Measurements from ENCODE around the gene CRYBA4. TPM values are rescaled to one million over a fixed set of nuclear protein-coding genes. Genes with fewer than 3 reads are reported as not detected.
A peak's percentile ranks its signal among the peaks of the same experiment; 100 is the strongest.

CRYBA4 gene
- total RNA-seq = not detected

DNA sequence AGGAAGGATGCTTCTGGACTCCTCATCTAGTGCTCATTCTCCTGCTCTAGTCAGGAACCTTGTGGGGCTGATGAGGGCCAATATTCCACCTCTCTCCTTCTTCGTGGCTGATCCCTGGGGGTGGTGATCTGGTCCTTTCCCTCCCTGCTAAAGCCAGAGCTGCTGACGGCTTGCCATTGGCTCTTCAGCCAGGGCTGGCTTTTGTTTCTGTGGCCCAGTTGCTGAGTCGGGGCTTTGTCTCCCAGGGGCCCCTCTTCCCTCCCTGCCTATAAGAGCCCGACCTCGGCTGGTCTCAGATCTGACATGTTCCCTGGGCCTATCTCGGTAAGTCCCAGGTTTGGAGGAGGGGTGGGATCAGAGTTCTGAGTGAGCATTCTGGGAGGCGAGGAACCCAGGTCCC, at the start of gene CRYBA4:
Gene CRYBA4 (plus strand): TSS at position 301 of the 400 bp plus-strand sequence. CDS start 634 bp downstream, outside the sequence.
- in situ Hi-C loops (cut with MboI; ENCODE audit: low sequenced_read_pairs in 4 of 4) (no loop called here), intact Hi-C loops (cut with DNase I; ENCODE audit: low total_unique reads) (no loop called here)
- TF ChIP-seq POLR2A (IDR thresholded peaks at IDR 0.05) = no peak
- TF ChIP-seq, protein P1, sequence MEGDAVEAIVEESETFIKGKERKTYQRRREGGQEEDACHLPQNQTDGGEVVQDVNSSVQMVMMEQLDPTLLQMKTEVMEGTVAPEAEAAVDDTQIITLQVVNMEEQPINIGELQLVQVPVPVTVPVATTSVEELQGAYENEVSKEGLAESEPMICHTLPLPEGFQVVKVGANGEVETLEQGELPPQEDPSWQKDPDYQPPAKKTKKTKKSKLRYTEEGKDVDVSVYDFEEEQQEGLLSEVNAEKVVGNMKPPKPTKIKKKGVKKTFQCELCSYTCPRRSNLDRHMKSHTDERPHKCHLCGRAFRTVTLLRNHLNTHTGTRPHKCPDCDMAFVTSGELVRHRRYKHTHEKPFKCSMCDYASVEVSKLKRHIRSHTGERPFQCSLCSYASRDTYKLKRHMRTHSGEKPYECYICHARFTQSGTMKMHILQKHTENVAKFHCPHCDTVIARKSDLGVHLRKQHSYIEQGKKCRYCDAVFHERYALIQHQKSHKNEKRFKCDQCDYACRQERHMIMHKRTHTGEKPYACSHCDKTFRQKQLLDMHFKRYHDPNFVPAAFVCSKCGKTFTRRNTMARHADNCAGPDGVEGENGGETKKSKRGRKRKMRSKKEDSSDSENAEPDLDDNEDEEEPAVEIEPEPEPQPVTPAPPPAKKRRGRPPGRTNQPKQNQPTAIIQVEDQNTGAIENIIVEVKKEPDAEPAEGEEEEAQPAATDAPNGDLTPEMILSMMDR (IDR thresholded peaks at IDR 0.05 in 4 of 5, conservative IDR thresholded peaks at IDR 0.05 in 1 of 5) = no peak
- H3K27me3 ChIP-seq = no peaks in the 10 kb centered on the region
- no peak within 1 kb of the TSS for H3K4me3 ChIP-seq
- H3K27ac ChIP-seq = no peak within 1 kb of the TSS
- no peaks in the 10 kb centered on the region for H3K9me3 ChIP-seq
- H3K4me1 ChIP-seq = no peaks in the 10 kb centered on the region
- no peaks in the 10 kb centered on the region for H3K36me3 ChIP-seq
- DNase-seq (no peak), ATAC-seq (no peak)

DNA sequence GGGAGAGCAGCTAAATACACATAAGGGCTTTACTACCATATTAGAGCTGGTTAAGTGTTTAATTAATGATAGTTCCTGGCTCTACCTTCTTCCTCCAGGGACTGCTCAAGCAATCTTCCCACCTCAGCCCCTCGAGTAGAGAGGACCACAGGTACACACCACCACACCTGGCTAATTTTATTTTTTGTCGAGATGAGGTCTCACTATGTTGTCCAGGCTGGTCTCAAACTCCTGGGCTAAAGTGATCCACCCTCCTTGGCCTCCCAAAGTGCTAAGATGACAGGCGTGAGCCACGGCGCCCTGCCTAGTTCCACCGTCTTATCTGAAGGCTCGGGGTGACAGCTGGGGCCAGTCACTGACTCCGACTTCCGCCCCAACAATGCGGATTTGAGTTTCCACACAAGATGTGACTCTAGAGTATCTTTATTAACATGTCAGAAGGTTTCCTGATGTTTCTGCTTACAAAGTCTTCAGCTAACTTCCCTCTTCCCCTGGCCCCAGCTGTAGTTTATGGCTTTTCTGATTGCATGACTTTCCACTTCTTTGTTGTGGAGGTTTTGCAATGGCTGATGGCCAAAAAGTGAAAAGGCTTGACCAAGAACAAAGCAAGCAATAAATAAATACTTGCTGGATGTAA, 48.6 kb upstream of the CRYBA4 start:
- intact Hi-C loops (cut with DNase I; ENCODE audit: low total_unique reads) (no loop called here), in situ Hi-C loops (cut with MboI; ENCODE audit: low sequenced_read_pairs in 4 of 4) (no loop called here)
- no peaks in the 10 kb centered on the region for H3K36me3 ChIP-seq
- H3K4me3 ChIP-seq = no peak overlapping the region
- ATAC-seq (no peak), DNase-seq (no peak)
- no peaks in the 10 kb centered on the region for H3K9me3 ChIP-seq
- TF ChIP-seq POLR2A (IDR thresholded peaks at IDR 0.05) = no peak
- TF ChIP-seq, protein P1 (IDR thresholded peaks at IDR 0.05 in 4 of 5, conservative IDR thresholded peaks at IDR 0.05 in 1 of 5) = no peak
- H3K4me1 ChIP-seq = peaks cover 24 to 27% of the 10 kb centered on the region in 2 donors
- peak overlapping the region in 3 of 4 donors; percentile 8 to 21 (median 17) for H3K27ac ChIP-seq
- no peaks in the 10 kb centered on the region for H3K27me3 ChIP-seq

DNA sequence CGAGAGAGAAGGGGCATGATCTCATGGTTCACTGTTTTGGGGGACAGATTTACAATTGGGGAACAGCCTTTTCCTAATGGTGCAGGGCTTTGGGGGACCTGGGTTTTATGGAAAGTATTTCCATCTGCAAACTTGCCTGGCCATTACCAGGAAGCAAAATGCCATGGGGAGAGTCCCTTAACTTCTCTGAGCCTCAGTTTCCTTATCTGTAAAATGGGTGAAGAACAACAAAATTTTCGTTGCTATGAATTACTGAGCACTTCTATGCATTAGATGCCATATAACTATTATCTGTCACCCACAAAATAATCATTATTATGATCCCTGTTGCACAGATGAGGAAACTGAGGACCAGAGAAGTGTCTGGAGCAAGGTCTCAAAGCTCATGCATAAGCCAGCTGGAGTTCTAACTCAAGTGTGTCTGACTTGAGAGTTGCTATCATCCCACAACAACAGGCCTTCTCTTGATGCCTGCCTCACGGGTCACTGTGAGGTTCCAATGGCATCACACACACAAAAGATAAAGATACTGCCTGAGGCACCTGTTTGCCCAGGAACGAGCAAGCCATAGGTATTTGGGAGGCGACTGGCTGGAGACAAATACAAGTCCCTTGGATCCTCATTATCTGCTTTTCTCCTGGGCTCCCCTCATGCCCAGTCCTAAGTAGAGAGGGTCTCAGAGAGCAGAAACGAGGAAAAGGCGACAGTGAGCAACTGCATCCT, 47.6 kb upstream of the CRYBA4 start:
- DNase-seq (no peak), ATAC-seq (no peak)
- TF ChIP-seq, protein P1 (IDR thresholded peaks at IDR 0.05 in 4 of 5, conservative IDR thresholded peaks at IDR 0.05 in 1 of 5) = no peak
- no peak for TF ChIP-seq POLR2A (IDR thresholded peaks at IDR 0.05)
- Histone ChIP-seq H3K4me3 (no peak overlapping the region), H3K9me3 (no peaks in the 10 kb centered on the region), H3K27me3 (no peaks in the 10 kb centered on the region), H3K4me1 (peaks cover 21 to 22% of the 10 kb centered on the region in 2 donors), H3K36me3 (no peaks in the 10 kb centered on the region), H3K27ac (peak overlapping the region in 1 of 4 donors; percentile 17)
- intact Hi-C loops (cut with DNase I; ENCODE audit: low total_unique reads) = no loop called here
- in situ Hi-C loops (cut with MboI; ENCODE audit: low sequenced_read_pairs in 4 of 4) = no loop called here

DNA sequence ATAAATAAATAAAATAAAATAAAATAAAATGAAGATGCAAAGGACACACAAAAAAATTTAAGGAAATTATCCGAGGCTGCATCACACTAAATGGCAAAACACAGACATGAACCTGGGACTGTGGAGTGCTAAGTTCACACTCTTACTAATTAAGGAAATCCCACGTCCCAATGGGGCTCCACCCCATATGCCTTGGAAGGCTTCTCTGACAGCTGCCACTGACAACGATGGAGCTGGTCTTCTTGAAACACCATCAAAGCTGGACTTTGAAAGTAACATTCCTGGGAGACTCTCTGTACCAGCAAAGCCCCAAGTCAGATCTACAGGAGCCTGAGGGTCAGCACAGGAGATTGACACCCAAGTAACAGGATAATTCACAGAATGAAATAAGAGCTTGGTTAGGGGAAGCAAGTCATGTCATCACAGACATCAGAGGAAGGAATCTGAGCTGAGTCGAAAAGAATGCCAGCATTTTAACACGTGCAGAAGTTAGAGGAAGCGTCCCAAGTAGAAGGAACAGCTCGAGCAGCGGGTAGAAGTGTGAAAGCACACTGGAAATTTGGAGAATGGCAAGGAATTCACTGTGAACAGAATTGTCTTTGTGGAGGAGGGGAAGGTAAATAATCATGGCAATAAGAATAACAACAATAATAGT, 45.6 kb upstream of the CRYBA4 start:
- in situ Hi-C loops (cut with MboI; ENCODE audit: low sequenced_read_pairs in 4 of 4) = no loop called here
- H3K36me3 ChIP-seq = no peaks in the 10 kb centered on the region
- H3K27ac ChIP-seq = peak overlapping the region; percentile 41 to 68 (median 64)
- no peak overlapping the region for H3K4me3 ChIP-seq
- intact Hi-C loops (cut with DNase I; ENCODE audit: low total_unique reads) = no loop called here
- no peaks in the 10 kb centered on the region for H3K9me3 ChIP-seq
- peaks cover 30% of the 10 kb centered on the region in 2 donors for H3K4me1 ChIP-seq
- ATAC-seq (peak; percentile 69 to 75), DNase-seq (no peak)
- H3K27me3 ChIP-seq = no peaks in the 10 kb centered on the region
- TF ChIP-seq POLR2A (IDR thresholded peaks at IDR 0.05) = no peak
- TF ChIP-seq, protein P1 (IDR thresholded peaks at IDR 0.05 in 4 of 5, conservative IDR thresholded peaks at IDR 0.05 in 1 of 5) = no peak
